ENCODE data around the gene SLC35E4. TPM values are rescaled to one million over a fixed set of nuclear protein-coding genes. Genes with fewer than 3 reads are reported as not detected.
A peak's percentile ranks its signal among the peaks of the same experiment; 100 is the strongest.

The SLC35E4 gene
- total RNA-seq, 1 donor from 2014 or later, result 3.4 TPM

DNA sequence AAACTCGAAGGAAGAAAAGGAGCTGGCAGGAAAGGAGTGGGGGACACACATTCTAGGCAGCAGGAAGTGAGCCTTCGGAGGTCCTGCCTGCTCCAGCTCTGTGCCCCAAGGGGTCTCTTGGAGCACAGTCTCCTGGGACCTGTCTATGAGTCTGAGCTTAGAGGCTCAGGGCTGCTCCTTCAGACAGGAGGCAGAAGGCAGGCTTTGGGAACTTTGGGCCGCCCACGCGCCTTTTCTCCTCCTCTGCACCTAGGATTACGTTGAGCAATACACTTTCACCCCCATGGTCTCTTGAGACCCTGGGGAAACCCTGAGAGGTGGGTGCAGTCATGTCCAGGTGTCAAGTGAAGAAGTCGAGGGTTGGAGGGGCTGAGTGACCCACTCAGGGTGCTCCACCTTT is 27.6 kb upstream of the SLC35E4 start:
- no peak for DNase-seq (ENCODE audit: extremely low spot score, unreplicated experiment)
- no peaks in the 10 kb centered on the region for H3K27me3 Mint-ChIP-seq
- no peaks in the 10 kb centered on the region for H3K36me3 Mint-ChIP-seq
- H3K4me1 Mint-ChIP-seq (ENCODE audit: unreplicated experiment), result peaks cover 34% of the 10 kb centered on the region
- TF ChIP-seq, protein P1, sequence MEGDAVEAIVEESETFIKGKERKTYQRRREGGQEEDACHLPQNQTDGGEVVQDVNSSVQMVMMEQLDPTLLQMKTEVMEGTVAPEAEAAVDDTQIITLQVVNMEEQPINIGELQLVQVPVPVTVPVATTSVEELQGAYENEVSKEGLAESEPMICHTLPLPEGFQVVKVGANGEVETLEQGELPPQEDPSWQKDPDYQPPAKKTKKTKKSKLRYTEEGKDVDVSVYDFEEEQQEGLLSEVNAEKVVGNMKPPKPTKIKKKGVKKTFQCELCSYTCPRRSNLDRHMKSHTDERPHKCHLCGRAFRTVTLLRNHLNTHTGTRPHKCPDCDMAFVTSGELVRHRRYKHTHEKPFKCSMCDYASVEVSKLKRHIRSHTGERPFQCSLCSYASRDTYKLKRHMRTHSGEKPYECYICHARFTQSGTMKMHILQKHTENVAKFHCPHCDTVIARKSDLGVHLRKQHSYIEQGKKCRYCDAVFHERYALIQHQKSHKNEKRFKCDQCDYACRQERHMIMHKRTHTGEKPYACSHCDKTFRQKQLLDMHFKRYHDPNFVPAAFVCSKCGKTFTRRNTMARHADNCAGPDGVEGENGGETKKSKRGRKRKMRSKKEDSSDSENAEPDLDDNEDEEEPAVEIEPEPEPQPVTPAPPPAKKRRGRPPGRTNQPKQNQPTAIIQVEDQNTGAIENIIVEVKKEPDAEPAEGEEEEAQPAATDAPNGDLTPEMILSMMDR (conservative IDR thresholded peaks at IDR 0.05), result no peak
- peak overlapping the region; percentile 93 for H3K4me3 Mint-ChIP-seq
- no peaks in the 10 kb centered on the region for H3K9me3 Mint-ChIP-seq
- H3K27ac Mint-ChIP-seq, result no peak overlapping the region

DNA sequence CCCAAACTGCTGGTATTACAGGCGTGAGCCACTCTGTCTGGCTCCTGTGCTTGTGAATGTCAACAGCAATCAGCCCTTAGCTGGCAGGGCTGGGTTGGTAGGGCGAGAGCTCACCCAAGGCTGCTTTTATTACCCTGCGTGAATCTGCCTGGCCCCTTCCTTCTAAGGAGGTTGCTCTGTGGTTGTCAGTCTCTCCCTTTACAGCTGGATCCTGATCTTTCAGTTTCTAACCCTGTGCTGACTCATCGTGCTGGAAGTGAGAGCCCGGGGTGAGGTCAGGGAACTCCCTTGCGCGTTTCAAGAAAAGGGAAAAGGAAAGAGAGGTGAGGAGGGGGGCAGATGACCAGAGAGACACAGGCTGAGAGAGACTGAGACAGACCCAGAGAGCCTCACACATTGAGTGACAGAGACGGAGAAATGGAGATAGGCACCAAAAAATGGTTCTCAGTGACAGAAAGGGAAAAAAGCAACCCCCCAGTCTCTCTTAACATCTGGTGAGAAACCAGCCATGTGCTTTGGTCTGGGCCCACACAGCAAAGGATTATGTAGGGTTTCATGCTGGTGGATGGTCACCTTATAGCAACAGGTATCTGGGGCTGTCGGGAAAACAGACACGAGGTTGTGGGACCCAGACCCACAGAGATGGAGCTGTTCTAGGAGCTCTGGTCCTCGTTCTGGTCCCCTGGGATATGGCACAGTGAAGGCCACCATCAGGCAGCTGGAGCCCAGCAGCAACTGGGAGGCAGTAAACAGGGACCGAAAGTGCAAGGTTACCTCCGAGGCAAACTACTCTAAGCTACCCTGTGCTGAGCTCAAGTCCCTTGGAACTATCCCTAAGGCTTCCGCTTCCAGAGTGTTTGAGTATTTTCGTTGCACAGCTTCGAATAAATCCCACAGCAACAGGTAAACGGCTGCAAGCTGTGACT is 26.1 kb upstream of the SLC35E4 start:
- TF ChIP-seq, protein P1 (conservative IDR thresholded peaks at IDR 0.05), result no peak
- DNase-seq (ENCODE audit: extremely low spot score, unreplicated experiment), result no peak
- Mint-ChIP-seq H3K36me3 (no peaks in the 10 kb centered on the region), H3K9me3 (no peaks in the 10 kb centered on the region), H3K4me3 (peak overlapping the region; percentile 67), H3K27ac (peak overlapping the region; percentile 65), H3K4me1 (ENCODE audit: unreplicated experiment) (peaks cover 28% of the 10 kb centered on the region), H3K27me3 (no peaks in the 10 kb centered on the region)

DNA sequence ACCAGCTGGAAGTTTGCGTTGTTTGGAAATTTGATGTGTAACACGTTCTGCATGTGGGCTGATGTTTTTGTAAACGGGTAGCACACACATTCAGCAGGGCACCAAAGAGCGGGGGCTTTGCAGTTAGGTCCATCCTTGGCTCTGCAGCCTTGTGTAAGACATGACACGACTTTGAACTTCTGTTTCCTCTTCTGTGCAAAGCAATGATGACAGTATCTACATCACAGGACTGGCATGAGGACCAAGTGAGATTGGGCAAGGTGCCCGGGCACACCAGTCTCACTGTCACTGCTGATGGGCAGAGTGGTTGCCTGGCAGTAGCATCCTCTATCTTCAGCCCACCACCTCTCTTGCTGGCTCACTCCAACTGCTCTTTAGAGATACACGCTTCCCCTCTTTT is 25.3 kb upstream of the SLC35E4 start:
- TF ChIP-seq, protein P1 (conservative IDR thresholded peaks at IDR 0.05), result no peak
- Mint-ChIP-seq H3K9me3 (no peaks in the 10 kb centered on the region), H3K27ac (no peak overlapping the region), H3K27me3 (no peaks in the 10 kb centered on the region), H3K4me3 (no peak overlapping the region), H3K36me3 (no peaks in the 10 kb centered on the region), H3K4me1 (ENCODE audit: unreplicated experiment) (peaks cover 28% of the 10 kb centered on the region)
- DNase-seq (ENCODE audit: extremely low spot score, unreplicated experiment), result no peak

DNA sequence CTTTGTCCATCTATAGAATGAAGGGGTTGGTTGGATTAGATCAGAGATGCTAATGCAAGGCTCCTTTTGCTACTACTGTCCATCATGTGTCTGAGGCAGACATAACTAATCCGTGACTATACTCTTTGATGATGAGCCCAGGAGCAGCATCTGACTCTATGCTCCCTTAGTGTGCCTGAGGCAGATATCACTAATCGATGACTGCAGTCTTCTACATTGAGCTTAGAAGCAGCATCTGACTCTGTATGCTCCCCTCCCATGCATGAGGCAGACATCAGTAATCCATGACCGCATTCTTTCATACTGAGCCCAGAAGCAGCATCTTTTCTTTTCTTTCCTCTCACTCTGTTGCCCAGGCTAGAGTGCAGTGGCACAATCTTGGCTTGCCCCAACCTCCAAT is 24.4 kb upstream of the SLC35E4 start:
- no peak for DNase-seq (ENCODE audit: extremely low spot score, unreplicated experiment)
- Mint-ChIP-seq H3K4me3 (no peak overlapping the region), H3K4me1 (ENCODE audit: unreplicated experiment) (peaks cover 20% of the 10 kb centered on the region), H3K9me3 (no peaks in the 10 kb centered on the region), H3K27me3 (no peaks in the 10 kb centered on the region), H3K36me3 (peaks cover 3% of the 10 kb centered on the region), H3K27ac (no peak overlapping the region)
- TF ChIP-seq, protein P1 (conservative IDR thresholded peaks at IDR 0.05), result no peak

DNA sequence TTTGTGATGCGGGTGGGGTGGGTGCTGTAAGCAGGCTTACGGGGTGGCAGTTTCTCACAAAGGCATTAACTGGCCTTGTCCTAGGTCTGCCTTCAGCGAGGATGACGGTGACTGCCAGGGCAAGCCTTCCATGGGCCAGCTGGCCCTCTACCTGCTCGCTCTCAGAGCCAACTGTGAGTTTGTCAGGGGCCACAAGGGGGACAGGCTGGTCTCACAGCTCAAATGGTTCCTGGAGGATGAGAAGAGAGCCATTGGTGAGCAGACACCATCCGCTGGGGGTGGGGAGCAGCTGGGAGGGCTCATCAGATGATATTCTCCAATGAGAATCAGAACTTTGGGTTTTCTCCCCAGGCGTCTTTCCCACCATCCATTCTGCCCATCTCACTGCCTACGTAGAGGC is 22.8 kb upstream of the SLC35E4 start:
- Mint-ChIP-seq H3K9me3 (no peaks in the 10 kb centered on the region), H3K4me1 (ENCODE audit: unreplicated experiment) (peaks cover 9% of the 10 kb centered on the region), H3K36me3 (peaks cover 3% of the 10 kb centered on the region), H3K4me3 (no peak overlapping the region), H3K27ac (no peak overlapping the region), H3K27me3 (no peaks in the 10 kb centered on the region)
- no peak for DNase-seq (ENCODE audit: extremely low spot score, unreplicated experiment)
- TF ChIP-seq, protein P1 (conservative IDR thresholded peaks at IDR 0.05), result no peak
